H9 (cell line): ENCODE data around the gene CCDC182. TPM values are rescaled to one million over a fixed set of nuclear protein-coding genes. Genes with fewer than 3 reads are reported as not detected.

ENCODE experiments used
- DNase-seq: peaks from one replicate; pipeline ENCODE4 v3.0.0-alpha.2; 2017
- H2AFZ ChIP-seq: one replicate; pipeline ENCODE4 v1.6.1; 2013; ENCODE audit warnings: mild to moderate bottlenecking, low read length, control low read depth, moderate library complexity
- H2AK5ac ChIP-seq: 2 replicates; pipeline ENCODE4 v1.6.1; 2013; ENCODE audit warnings: low read length, control low read depth, mixed read lengths; ENCODE audit not compliant: insufficient read length
- H2BK120ac ChIP-seq: one replicate; pipeline ENCODE4 v1.6.1; 2013; ENCODE audit warnings: low read depth, mild to moderate bottlenecking, low read length, control low read depth, inconsistent platforms; ENCODE audit not compliant: poor library complexity, severe bottlenecking
- H2BK12ac ChIP-seq: 2 replicates; pipeline ENCODE4 v1.6.1; 2013; ENCODE audit warnings: low read length, control low read depth, mixed read lengths, low read depth; ENCODE audit not compliant: insufficient read length
- H2BK15ac ChIP-seq: 2 replicates; pipeline ENCODE4 v1.6.1; 2013; ENCODE audit warnings: low read depth, low read length, control low read depth
- H2BK20ac ChIP-seq: one replicate; pipeline ENCODE4 v1.6.1; 2013; ENCODE audit warnings: low read depth, mild to moderate bottlenecking, low read length, control low read depth, inconsistent platforms; ENCODE audit not compliant: poor library complexity, severe bottlenecking
- H2BK5ac ChIP-seq: 2 replicates; pipeline ENCODE4 v1.6.1; 2013; ENCODE audit warnings: low read length, control low read depth, mixed read lengths; ENCODE audit not compliant: insufficient read length
- H3K14ac ChIP-seq: 2 replicates; pipeline ENCODE4 v1.6.1; 2013; ENCODE audit warnings: low read length, control low read depth; ENCODE audit not compliant: insufficient read depth
- H3K18ac ChIP-seq: 2 replicates; pipeline ENCODE4 v1.6.1; 2013; ENCODE audit warnings: low read depth, mild to moderate bottlenecking, mixed read lengths, low read length, control low read depth; ENCODE audit not compliant: insufficient read length
- H3K23ac ChIP-seq: 2 replicates; pipeline ENCODE4 v1.6.1; 2013; ENCODE audit warnings: low read length, control low read depth, mixed read lengths, low read depth; ENCODE audit not compliant: insufficient read length
- H3K23me2 ChIP-seq: 2 replicates; pipeline ENCODE4 v1.6.1; 2013; ENCODE audit warnings: low read depth, mild to moderate bottlenecking, mixed read lengths, low read length, control low read depth; ENCODE audit not compliant: insufficient read length, poor library complexity, severe bottlenecking
- H3K27ac ChIP-seq: 2 replicates; pipeline ENCODE4 v1.5.1; 2013; ENCODE audit warnings: low read length, control low read depth, mixed read lengths, low read depth; ENCODE audit not compliant: insufficient read length
- H3K27me3 ChIP-seq: 2 replicates; pipeline ENCODE4 v1.6.1; 2013; ENCODE audit warnings: low read length, control low read depth, inconsistent platforms; ENCODE audit not compliant: insufficient read depth
- H3K4ac ChIP-seq: 2 replicates; pipeline ENCODE4 v1.6.1; 2013; ENCODE audit warnings: low read depth, mild to moderate bottlenecking, control low read depth, inconsistent platforms, low read length, moderate library complexity
- H3K4me1 ChIP-seq: 2 replicates; pipeline ENCODE4 v1.6.1; 2013; ENCODE audit warnings: low read length, control low read depth, inconsistent platforms; ENCODE audit not compliant: insufficient read depth
- H3K4me2 ChIP-seq: 2 replicates; pipeline ENCODE4 v1.6.1; 2013; ENCODE audit warnings: low read length, control low read depth, mixed read lengths; ENCODE audit not compliant: insufficient read length, insufficient read depth
- H3K56ac ChIP-seq: 2 replicates; pipeline ENCODE4 v1.6.1; 2013; ENCODE audit warnings: low read depth, mild to moderate bottlenecking, mixed read lengths, low read length, control low read depth; ENCODE audit not compliant: insufficient read length
- H3K79me1 ChIP-seq: 2 replicates; pipeline ENCODE4 v1.6.1; 2013; ENCODE audit warnings: low read depth, mild to moderate bottlenecking, moderate library complexity, low read length, control low read depth, inconsistent platforms; ENCODE audit not compliant: insufficient read depth, poor library complexity, severe bottlenecking
- H3K79me2 ChIP-seq: 2 replicates; pipeline ENCODE4 v1.6.1; 2013; ENCODE audit warnings: low read length, control low read depth, inconsistent platforms; ENCODE audit not compliant: insufficient read depth
- H3K9ac ChIP-seq: 2 replicates; pipeline ENCODE4 v1.6.1; 2013; ENCODE audit warnings: low read length, control low read depth, mixed read lengths; ENCODE audit not compliant: insufficient read length; ENCODE audit errors: extremely low read depth
- H3K9me3 ChIP-seq: one replicate; pipeline ENCODE4 v1.6.1; 2013; ENCODE audit warnings: low read depth, low read length, inconsistent platforms; ENCODE audit not compliant: control insufficient read depth
- H3T11ph ChIP-seq: one replicate; pipeline ENCODE4 v1.6.1; 2013; ENCODE audit warnings: mild to moderate bottlenecking, low read length, control low read depth, inconsistent platforms
- H4K20me1 ChIP-seq: one replicate; pipeline ENCODE4 v1.6.1; 2013; ENCODE audit not compliant: control insufficient read depth, insufficient read length, insufficient read depth
- H4K5ac ChIP-seq: 2 replicates; pipeline ENCODE4 v1.6.1; 2013; ENCODE audit warnings: low read depth, mild to moderate bottlenecking, mixed read lengths, low read length, control low read depth; ENCODE audit not compliant: insufficient read length
- H4K8ac ChIP-seq: replicated peaks from 2 replicates; pipeline ENCODE4 v1.6.1; 2013; ENCODE audit warnings: low read length, control low read depth, mixed read lengths, low read depth; ENCODE audit not compliant: insufficient read length
- H4K91ac ChIP-seq: 2 replicates; pipeline ENCODE4 v1.6.1; 2013; ENCODE audit warnings: low read depth, mild to moderate bottlenecking, moderate library complexity, mixed read lengths, low read length, control low read depth; ENCODE audit not compliant: insufficient read length
- H3K27ac Mint-ChIP-seq, 3 experiments: 2 replicates in 2 of 3; 3 replicates in 1 of 3; pipeline ENCODE4 v1.8.0; 2020 to 2021; ENCODE audit warnings: mixed read lengths in 3 of 3, mild to moderate bottlenecking in 1 of 3, moderate library complexity in 1 of 3
- H3K27me3 Mint-ChIP-seq: 2 replicates; pipeline ENCODE4 v1.8.0; 2021; ENCODE audit warnings: low read depth, mild to moderate bottlenecking, moderate library complexity, mixed read lengths
- H3K36me3 Mint-ChIP-seq, 3 experiments: 2 replicates in 2 of 3; 3 replicates in 1 of 3; pipeline ENCODE4 v1.8.0; 2020 to 2021; ENCODE audit warnings: low read depth in 3 of 3, mixed read lengths in 3 of 3; ENCODE audit not compliant: insufficient read depth in 1 of 3
- H3K4me1 Mint-ChIP-seq, 2 experiments: 2 replicates each; pipeline ENCODE4 v1.8.0; 2020; ENCODE audit warnings: mixed read lengths in 2 of 2
- H3K4me3 Mint-ChIP-seq, 2 experiments: 2 replicates in 1 of 2; 3 replicates in 1 of 2; pipeline ENCODE4 v1.8.0; 2020 to 2021; ENCODE audit warnings: mild to moderate bottlenecking in 2 of 2, mixed read lengths in 2 of 2, moderate library complexity in 1 of 2
- H3K9me3 Mint-ChIP-seq, 2 experiments: 2 replicates in 1 of 2; 3 replicates in 1 of 2; pipeline ENCODE4 v1.8.0; 2020; ENCODE audit warnings: mild to moderate bottlenecking in 2 of 2, mixed read lengths in 2 of 2, moderate library complexity in 1 of 2
- WGBS: extraction: QIAGEN DNeasy Blood & Tissue Kit; methylation state at CpG from one replicate; pipeline ENCODE4 v1.1.7; 2013; ENCODE audit warnings: missing lambda C conversion rate, low lambda C conversion rate, mixed read lengths; ENCODE audit not compliant: insufficient read length; ENCODE audit errors: extremely low coverage; 5-methylcytosine and 5-hydroxymethylcytosine counted together
- total RNA-seq: library from RNA; stranded (reverse); gene quantifications from 2 replicates; pipeline ENCODE4 v1.2.1, GENCODE V29; 2021
- TF ChIP-seq, protein P1 (sequence below): fragments of 200-600 bp; sonication (generic); conservative IDR thresholded peaks from 3 replicates; pipeline ENCODE4 v1.8.0; 2021; ENCODE audit warnings: antibody characterized with exemption, mild to moderate bottlenecking

CCDC182 gene
- total RNA-seq, 1 experiment from 2014 or later, result not detected

DNA sequence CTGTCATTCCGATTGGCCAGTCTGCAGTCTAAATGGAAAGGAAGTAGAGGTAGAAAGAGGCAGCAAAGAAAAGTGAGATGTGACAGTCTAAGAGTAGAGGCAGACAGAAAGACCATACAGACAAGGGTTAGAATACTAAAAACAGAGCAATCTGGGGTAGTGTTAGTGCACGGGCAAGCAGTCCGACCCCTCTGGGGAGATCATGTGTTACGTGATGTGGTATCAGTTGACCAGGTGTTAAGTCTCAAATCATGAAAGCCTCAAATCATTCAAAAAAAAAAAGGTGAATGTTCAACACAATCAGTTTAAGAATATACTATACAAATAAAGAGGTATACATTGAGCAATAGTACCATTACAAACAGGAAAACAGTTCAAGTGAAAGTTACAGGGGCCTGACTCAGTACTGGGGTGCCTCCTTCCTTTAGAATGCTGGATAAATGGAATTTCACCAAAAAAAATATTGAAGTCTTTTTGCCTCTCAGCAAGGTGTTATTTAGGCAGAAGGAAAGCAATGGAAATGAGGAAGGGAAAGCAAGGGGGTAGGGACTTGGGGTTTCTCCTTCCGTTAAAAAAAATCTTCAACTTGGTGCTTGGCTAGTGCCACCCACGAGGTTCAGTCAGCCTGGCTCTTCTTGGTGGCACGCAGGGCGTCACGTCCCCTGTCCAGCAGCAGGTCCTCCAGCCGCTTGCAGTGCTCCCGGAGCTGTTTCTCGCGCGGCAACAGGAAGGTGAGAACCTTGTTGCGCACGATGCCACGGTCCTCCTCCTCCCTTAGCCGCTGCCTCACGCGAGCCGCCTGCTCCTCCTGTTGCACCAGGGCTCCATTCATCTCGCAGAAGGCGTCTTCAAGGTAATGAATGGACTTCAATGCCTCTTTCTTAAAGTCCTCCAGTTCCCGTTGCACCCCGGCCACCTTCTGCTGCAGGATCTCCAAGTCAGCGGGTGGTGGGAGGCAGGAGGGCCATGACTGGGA lies 616 bp downstream of the CCDC182 start:
- Histone ChIP-seq H2BK120ac (no peak overlapping the region), H4K5ac (no peak overlapping the region), H3K79me1 (no peaks in the 10 kb centered on the region), H3K4me1 (no peaks in the 10 kb centered on the region), H4K8ac (no peak overlapping the region), H3K14ac (no peak overlapping the region; the same call in 1 of the 2 replicates), H3K4ac (no peak overlapping the region), H3K27ac (no peak overlapping the region), H3K23ac (no peak overlapping the region), H3K9ac (no peak overlapping the region), H3K27me3 (no peaks in the 10 kb centered on the region), H4K20me1 (no peaks in the 10 kb centered on the region), H2AFZ (no peak overlapping the region), H2BK12ac (no peak overlapping the region), H2BK5ac (no peak overlapping the region), H3K56ac (no peak overlapping the region), H4K91ac (no peak overlapping the region), H3K4me2 (no peak overlapping the region), H3K79me2 (no peaks in the 10 kb centered on the region), H2AK5ac (no peak overlapping the region), H3K18ac (no peak overlapping the region), H2BK15ac (no peak overlapping the region), H3K9me3 (no peaks in the 10 kb centered on the region), H3K23me2 (no peaks in the 10 kb centered on the region), H2BK20ac (no peak overlapping the region), H3T11ph (no peak overlapping the region)
- no peak overlapping the region; a peak in 1 of 7 replicates for H3K27ac Mint-ChIP-seq
- H3K4me3 Mint-ChIP-seq, result no peak overlapping the region
- TF ChIP-seq, protein P1, sequence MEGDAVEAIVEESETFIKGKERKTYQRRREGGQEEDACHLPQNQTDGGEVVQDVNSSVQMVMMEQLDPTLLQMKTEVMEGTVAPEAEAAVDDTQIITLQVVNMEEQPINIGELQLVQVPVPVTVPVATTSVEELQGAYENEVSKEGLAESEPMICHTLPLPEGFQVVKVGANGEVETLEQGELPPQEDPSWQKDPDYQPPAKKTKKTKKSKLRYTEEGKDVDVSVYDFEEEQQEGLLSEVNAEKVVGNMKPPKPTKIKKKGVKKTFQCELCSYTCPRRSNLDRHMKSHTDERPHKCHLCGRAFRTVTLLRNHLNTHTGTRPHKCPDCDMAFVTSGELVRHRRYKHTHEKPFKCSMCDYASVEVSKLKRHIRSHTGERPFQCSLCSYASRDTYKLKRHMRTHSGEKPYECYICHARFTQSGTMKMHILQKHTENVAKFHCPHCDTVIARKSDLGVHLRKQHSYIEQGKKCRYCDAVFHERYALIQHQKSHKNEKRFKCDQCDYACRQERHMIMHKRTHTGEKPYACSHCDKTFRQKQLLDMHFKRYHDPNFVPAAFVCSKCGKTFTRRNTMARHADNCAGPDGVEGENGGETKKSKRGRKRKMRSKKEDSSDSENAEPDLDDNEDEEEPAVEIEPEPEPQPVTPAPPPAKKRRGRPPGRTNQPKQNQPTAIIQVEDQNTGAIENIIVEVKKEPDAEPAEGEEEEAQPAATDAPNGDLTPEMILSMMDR, result no peak
- WGBS, result no CpG with 5 or more reads among the region's 26 CpGs
- H3K27me3 Mint-ChIP-seq, result peaks cover 30% of the 10 kb centered on the region
- DNase-seq, result no peak
- no peaks in the 10 kb centered on the region for H3K36me3 Mint-ChIP-seq
- no peaks in the 10 kb centered on the region for H3K9me3 Mint-ChIP-seq
- no peaks in the 10 kb centered on the region for H3K4me1 Mint-ChIP-seq
